Fibroblast of skin of back (primary cell): ENCODE data around the gene ZHX3. TPM values are rescaled to one million over a fixed set of nuclear protein-coding genes. Genes with fewer than 3 reads are reported as not detected.

Experiments used
- DNase-seq: peaks from one replicate; pipeline ENCODE4 v3.0.0-alpha.2; 2013
- polyA plus RNA-seq, 2 experiments: library from polyadenylated mRNA; unstranded; fragments of 120-200 nt; gene quantifications; one replicate each; pipeline ENCODE4 v1.2.1, GENCODE V29; 2013; ENCODE audit not compliant: insufficient read length in 2 of 2

Gene ZHX3
- 22.5 TPM for polyA plus RNA-seq (2013, experiment 1 of 2; ENCODE audit: insufficient read length)
- polyA plus RNA-seq (2013, experiment 2 of 2; ENCODE audit: insufficient read length) = 20.9 TPM

- peak; percentile 96 for DNase-seq
Observed at GRCh38 chr20:41317546-41318270, at the start of gene ZHX3. ZHX3 (minus strand) TSS chr20:41317731; CDS start chr20:41204916, 112,815 bp downstream.

- no peak for DNase-seq
Observed at GRCh38 chr20:41367393-41367695, 49.8 kb upstream of the ZHX3 start.

- no peak for DNase-seq
Observed at GRCh38 chr20:41366546-41367392, 49.2 kb upstream of the ZHX3 start, which contains the start of gene EMILIN3. EMILIN3 (minus strand) TSS chr20:41366818; CDS start chr20:41366634, 184 bp downstream.

GRCh38 chr20:41365777-41366545 is 48.4 kb upstream of the ZHX3 start:
- DNase-seq = no peak

- DNase-seq = no peak
Observed at GRCh38 chr20:41364967-41365765, 47.6 kb upstream of the ZHX3 start.

- DNase-seq = no peak
Observed at GRCh38 chr20:41364236-41364855, 46.8 kb upstream of the ZHX3 start.

- DNase-seq = no peak
Observed at GRCh38 chr20:41363601-41364000, 46.1 kb upstream of the ZHX3 start.

GRCh38 chr20:41362748-41363140 is 45.2 kb upstream of the ZHX3 start:
- no peak for DNase-seq

- no peak for DNase-seq
Observed at GRCh38 chr20:41361757-41362747, 44.5 kb upstream of the ZHX3 start.

- DNase-seq = no peak
Observed at GRCh38 chr20:41360831-41361756, 43.6 kb upstream of the ZHX3 start.

GRCh38 chr20:41359541-41360011 is 42.0 kb upstream of the ZHX3 start:
- DNase-seq = no peak

- no peak for DNase-seq
Observed at GRCh38 chr20:41358717-41359116, 41.2 kb upstream of the ZHX3 start.

- DNase-seq = no peak
Observed at GRCh38 chr20:41358230-41358629, 40.7 kb upstream of the ZHX3 start.

GRCh38 chr20:41357424-41358163 is 40.1 kb upstream of the ZHX3 start:
- DNase-seq = no peak

- DNase-seq = no peak
Observed at GRCh38 chr20:41356951-41357350, 39.4 kb upstream of the ZHX3 start.

GRCh38 chr20:41355598-41356203 is 38.2 kb upstream of the ZHX3 start:
- no peak for DNase-seq

GRCh38 chr20:41355192-41355591 is 37.7 kb upstream of the ZHX3 start:
- no peak for DNase-seq

- DNase-seq = no peak
Observed at GRCh38 chr20:41353530-41353929, 36.0 kb upstream of the ZHX3 start.
